Measurements from ENCODE around the gene OTOP3.

Gene OTOP3

GRCh38 chr17:74923538-74924249 lies 12.0 kb upstream of the OTOP3 start:
- TF ChIP-seq GATA3 (IDR thresholded peaks at IDR 0.05; ENCODE audit: low read depth, low read length) (no peak), GATA2 (IDR thresholded peaks at IDR 0.05; ENCODE audit: low read depth, low read length) (no peak)

DNA sequence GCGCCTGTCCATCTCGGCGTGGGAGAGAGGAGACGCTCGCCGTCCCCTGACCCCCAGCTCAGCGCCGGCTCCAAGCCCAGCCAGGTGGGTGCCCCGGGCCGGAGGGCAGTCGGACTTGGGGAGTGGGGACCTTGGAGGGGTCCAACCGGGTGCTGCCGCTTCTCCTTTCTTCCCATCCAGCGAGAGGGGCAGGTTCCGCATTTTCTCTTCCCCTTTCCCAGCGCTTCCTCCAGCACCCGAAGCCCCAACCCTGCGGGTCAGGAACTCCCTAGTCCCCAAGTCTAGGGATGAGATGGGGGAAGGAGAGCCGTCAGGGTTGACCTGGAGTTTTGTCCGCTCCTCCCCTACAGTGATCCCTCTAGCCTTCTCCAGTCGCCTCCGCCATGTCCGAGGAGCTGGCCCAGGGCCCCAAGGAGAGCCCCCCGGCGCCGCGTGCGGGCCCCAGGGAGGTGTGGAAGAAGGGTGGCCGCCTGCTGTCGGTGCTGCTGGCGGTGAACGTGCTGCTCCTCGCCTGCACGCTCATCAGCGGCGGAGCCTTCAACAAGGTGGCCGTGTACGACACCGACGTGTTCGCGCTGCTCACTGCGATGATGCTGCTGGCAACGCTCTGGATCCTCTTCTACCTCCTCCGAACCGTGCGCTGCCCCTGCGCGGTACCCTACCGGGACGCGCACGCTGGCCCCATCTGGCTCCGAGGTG lies 11.3 kb upstream of the OTOP3 start, which contains the start of gene OTOP2:
Gene OTOP2, plus strand, starts transcription at position 24 of the 699 bp plus-strand sequence. Its CDS starts 360 bp downstream, at position 384.
- TF ChIP-seq GATA3 (IDR thresholded peaks at IDR 0.05; ENCODE audit: low read depth, low read length) (no peak), GATA2 (IDR thresholded peaks at IDR 0.05; ENCODE audit: low read depth, low read length) (no peak)

GRCh38 chr17:74925242-74925641 lies 10.5 kb upstream of the OTOP3 start:
- TF ChIP-seq GATA2 (IDR thresholded peaks at IDR 0.05; ENCODE audit: low read depth, low read length), result no peak
- no peak for TF ChIP-seq GATA3 (IDR thresholded peaks at IDR 0.05; ENCODE audit: low read depth, low read length)

GRCh38 chr17:74928786-74929185 lies 6.9 kb upstream of the OTOP3 start:
- TF ChIP-seq GATA3 (IDR thresholded peaks at IDR 0.05; ENCODE audit: low read depth, low read length) (no peak), GATA2 (IDR thresholded peaks at IDR 0.05; ENCODE audit: low read depth, low read length) (no peak)

DNA sequence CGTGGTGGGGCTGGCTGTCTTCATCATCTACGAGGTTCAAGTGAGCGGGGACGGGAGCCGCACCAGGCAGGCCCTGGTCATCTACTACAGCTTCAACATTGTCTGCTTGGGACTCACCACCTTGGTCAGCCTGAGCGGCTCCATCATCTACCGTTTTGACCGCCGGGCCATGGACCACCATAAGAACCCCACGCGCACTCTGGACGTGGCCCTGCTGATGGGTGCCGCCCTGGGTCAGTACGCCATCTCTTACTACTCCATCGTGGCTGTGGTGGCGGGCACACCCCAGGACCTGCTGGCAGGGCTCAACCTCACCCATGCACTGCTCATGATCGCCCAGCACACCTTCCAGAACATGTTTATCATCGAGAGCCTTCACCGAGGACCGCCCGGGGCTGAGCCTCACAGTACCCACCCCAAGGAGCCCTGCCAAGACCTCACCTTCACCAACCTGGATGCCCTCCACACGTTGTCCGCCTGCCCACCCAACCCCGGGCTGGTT lies 5.1 kb upstream of the OTOP3 start:
- no peak for TF ChIP-seq GATA2 (IDR thresholded peaks at IDR 0.05; ENCODE audit: low read depth, low read length)
- TF ChIP-seq GATA3 (IDR thresholded peaks at IDR 0.05; ENCODE audit: low read depth, low read length), result no peak

GRCh38 chr17:74935048-74935447 lies 650 bp upstream of the OTOP3 start:
- TF ChIP-seq GATA3 (IDR thresholded peaks at IDR 0.05; ENCODE audit: low read depth, low read length) (no peak), GATA2 (IDR thresholded peaks at IDR 0.05; ENCODE audit: low read depth, low read length) (no peak)

- TF ChIP-seq GATA2 (IDR thresholded peaks at IDR 0.05; ENCODE audit: low read depth, low read length) (no peak), GATA3 (IDR thresholded peaks at IDR 0.05; ENCODE audit: low read depth, low read length) (no peak)
Observed at GRCh38 chr17:74936470-74936799, 737 bp downstream of the OTOP3 start.

- no peak for TF ChIP-seq GATA3 (IDR thresholded peaks at IDR 0.05; ENCODE audit: low read depth, low read length)
- peak; percentile 27; the same call in 1 of the 2 replicates for TF ChIP-seq GATA2 (IDR thresholded peaks at IDR 0.05; ENCODE audit: low read depth, low read length)
Observed at GRCh38 chr17:74937064-74938051, 1.7 kb downstream of the OTOP3 start.

- no peak for TF ChIP-seq GATA3 (IDR thresholded peaks at IDR 0.05; ENCODE audit: low read depth, low read length)
- no peak for TF ChIP-seq GATA2 (IDR thresholded peaks at IDR 0.05; ENCODE audit: low read depth, low read length)
Observed at GRCh38 chr17:74938194-74938950, 2.7 kb downstream of the OTOP3 start.

DNA sequence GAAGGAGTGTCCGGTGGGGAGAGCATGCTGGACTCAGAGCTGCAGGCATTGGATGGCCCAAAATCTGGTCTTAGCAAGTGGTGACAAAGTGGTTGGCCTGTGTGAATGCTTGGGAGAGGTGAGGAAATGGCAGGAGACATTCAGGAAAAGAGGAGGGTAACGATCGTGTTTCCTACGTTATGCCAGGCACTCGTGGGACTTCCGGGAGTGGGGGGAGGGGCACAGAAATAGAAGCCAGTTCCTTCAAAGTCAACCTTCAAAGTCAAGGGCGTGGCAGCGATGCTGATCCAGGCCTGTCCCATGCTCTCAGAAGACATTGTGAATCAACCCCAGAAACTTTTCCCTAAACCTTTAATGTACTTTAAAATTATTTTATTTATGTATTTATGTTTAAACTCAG lies 3.8 kb downstream of the OTOP3 start:
- TF ChIP-seq GATA3 (IDR thresholded peaks at IDR 0.05; ENCODE audit: low read depth, low read length), result no peak
- no peak for TF ChIP-seq GATA2 (IDR thresholded peaks at IDR 0.05; ENCODE audit: low read depth, low read length)

- TF ChIP-seq GATA2 (IDR thresholded peaks at IDR 0.05; ENCODE audit: low read depth, low read length) (no peak), GATA3 (IDR thresholded peaks at IDR 0.05; ENCODE audit: low read depth, low read length) (no peak)
Observed at GRCh38 chr17:74941128-74941725, 5.5 kb downstream of the OTOP3 start.

- TF ChIP-seq GATA3 (IDR thresholded peaks at IDR 0.05; ENCODE audit: low read depth, low read length) (no peak), GATA2 (IDR thresholded peaks at IDR 0.05; ENCODE audit: low read depth, low read length) (no peak)
Observed at GRCh38 chr17:74943808-74944522, 8.3 kb downstream of the OTOP3 start.

Data from SH-SY5Y (cell line).